HuH-7 (cell line): Measurements from ENCODE around the gene CGB8.
"Not testable (repeated sequence)": the region's sequence is repeated elsewhere in the genome, so short reads cannot be mapped to it uniquely, and the experiment has no call there.

ENCODE experiments used
- DNase-seq: peaks from one replicate; pipeline ENCODE4 v3.0.0; 2011; ENCODE audit warnings: low spot score

CGB8 gene

GRCh38 chr19:49064768-49065611 is 16.1 kb upstream of the CGB8 start, which contains the start of gene NTF4:
Gene NTF4, minus strand, starts transcription at chr19:49064818. Its CDS starts 2,821 bp downstream, at chr19:49061997.
- DNase-seq, result peak; percentile 79

- DNase-seq, result no peak
These were observed 15.2 kb upstream of the CGB8 start for GRCh38 chr19:49064029-49064629.

- no peak for DNase-seq
These were observed 12.5 kb upstream of the CGB8 start for GRCh38 chr19:49061445-49061844.

DNA sequence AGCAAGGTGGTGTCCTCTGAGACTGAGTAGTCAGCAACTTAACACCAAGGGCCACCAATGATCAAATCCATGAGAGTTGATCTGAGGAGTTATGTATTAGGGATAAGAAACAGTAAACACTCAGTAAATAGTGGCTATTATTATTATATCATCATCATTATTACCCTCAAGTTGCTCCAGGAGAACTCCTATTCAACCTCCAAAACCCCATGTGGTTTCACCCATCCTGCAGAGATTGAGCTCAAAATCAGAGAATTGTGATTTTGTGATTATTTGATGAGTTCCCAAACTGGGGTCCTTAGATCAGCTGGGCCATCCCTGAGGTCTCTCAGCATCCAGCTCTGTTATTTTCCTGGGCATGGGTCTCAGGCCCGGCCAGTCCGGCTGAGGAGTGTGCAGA is 12.1 kb upstream of the CGB8 start:
- no peak for DNase-seq

DNA sequence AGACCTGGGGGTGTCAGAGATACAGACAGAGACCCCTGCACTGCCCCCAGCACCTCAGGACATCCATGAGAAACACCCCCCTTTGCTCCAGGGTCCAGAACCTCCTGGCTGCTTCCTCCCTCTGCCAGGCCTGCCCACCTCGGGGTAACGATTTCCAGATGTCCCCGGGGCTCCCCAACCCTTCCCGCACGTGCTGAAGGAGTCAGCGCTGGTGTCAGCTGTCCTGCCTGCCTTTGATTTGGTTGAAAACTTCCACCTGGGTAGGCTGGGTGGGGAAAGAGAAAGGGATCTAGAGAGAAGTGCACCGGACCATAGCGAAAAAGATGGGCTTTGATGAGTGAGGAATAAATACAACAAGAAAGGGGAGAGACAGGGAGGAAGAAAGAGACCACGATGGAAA is 10.1 kb upstream of the CGB8 start:
- no peak for DNase-seq

- DNase-seq, result no peak
These were observed 9.7 kb upstream of the CGB8 start for GRCh38 chr19:49058562-49058961.

- DNase-seq, result peak; percentile 85
These were observed 8.8 kb upstream of the CGB8 start, which contains the start of gene CGB7 for GRCh38 chr19:49057636-49058234. Gene CGB7, minus strand, starts transcription at chr19:49057749. Its CDS starts 2,374 bp downstream, at chr19:49055375.

- not testable (repeated sequence) for DNase-seq
These were observed 8.1 kb upstream of the CGB8 start for GRCh38 chr19:49056902-49057596.

DNA sequence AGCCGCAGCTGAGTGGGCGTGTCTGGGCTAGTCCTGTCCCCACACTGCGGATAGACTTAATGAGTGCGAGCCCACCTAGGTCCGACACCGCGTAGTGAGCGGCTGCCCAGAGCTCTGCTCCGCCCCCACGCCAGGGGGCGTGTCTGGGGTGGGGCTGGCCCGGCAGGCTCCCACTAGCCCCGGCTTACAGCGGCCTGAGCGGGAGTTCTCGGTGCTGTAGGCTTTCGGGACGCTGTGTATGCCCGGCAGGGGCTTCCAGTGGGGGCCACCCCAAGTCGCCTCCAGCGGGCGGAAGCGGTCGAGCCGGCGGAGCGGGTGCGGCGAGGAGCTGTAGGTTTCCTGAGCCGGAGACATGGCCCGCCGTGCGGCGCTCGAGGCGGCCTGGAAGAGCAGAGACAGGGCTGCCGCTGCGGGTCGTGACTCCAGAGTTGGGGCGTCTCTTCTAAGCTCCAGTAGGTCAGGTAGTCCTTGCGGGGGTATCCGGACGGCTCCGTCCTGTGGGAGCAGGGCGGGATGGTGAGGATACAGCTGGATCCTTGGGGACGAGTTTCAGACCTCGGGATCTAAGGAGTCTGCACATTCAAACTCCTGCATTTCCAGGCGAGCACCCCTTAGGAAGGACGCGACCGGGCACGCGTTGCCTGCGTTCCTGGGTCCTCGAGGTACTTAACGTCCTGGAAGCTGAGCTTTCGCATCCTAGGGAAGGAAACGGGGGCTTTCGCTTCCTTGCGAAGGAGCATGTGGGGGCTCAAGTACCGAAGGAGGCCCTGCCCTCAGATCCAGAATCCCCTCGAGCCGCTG is 7.4 kb upstream of the CGB8 start:
- peak; percentile 95 for DNase-seq

DNA sequence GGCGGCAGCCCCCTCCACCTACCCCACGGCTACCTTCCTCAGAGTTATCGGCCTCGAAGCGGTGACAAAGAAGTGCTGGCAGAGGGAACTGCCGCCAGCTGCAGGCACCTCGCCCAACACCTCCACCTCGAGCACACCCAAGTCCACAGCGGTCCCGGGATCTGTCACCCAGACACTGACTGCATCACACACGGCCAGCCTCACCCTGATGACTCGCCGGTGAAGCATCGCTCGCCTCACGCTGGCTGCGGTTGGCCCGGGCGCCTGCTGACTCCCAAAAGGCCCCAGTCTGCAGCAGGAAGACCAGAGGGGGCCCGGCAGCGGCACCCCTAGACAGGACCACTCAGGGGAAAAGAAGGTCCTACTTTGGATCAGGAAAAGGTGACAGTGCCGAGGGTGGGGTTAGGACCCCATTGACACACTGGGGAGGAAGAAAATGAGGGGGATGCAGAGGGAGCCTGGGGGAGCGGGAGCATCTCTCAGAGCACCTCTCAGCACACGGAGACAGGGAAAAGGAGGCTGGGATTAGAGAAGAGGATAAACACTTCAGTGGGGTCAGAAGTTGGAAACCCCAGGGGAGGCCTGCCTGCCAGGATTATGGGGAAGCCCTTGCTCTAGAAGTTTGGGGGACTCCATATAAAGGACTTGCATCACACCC is 1.6 kb upstream of the CGB8 start:
- DNase-seq, result not testable (repeated sequence)

DNA sequence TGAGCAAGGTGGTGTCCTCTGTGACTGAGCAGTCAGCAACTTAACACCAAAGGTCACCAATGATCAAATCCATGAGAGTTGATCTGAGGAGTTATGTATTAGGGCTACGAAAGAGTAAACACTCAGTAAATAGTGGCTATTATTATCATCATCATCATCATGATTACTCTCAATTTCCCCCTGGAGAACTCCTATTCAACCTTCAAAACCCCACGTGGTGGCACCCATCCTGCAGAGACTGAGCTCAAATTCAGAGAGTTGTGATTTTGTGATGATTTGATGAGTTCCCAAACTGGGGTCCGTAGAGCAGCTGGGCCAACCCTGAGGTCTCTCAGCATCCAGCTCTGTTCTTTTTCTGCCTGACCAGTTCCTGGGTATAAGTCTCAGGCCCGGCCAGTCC is 923 bp upstream of the CGB8 start:
- DNase-seq, result not testable (repeated sequence)

- not testable (repeated sequence) for DNase-seq
These were observed 5.4 kb downstream of the CGB8 start, which contains the start of gene CGB5 for GRCh38 chr19:49043548-49043947. Gene CGB5, plus strand, starts transcription at chr19:49043848. Its CDS starts 362 bp downstream, at chr19:49044210.

GRCh38 chr19:49042666-49043065 is 6.2 kb downstream of the CGB8 start:
- not testable (repeated sequence) for DNase-seq

DNA sequence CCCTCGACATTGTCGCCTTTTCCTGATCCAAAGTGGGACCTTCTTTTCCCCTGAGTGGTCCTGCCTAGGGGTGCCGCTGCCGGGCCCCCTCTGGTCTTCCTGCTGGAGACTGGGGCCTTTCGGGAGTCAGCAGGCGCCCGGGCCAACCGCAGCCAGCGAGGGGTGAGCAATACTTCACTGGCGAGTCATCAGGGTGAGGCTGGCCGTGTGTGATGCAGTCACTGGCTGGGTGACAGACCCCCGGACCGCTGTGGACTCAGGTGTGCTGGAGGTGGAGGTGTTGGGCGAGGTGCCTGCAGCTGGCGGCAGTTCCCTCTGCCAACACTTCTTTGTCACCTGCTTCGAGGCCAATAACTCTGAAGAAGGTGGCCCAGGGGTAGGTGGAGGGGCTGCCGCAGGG is 6.7 kb downstream of the CGB8 start:
- DNase-seq, result no peak

GRCh38 chr19:49039736-49040135 is 9.2 kb downstream of the CGB8 start:
- not testable (repeated sequence) for DNase-seq

- not testable (repeated sequence) for DNase-seq
These were observed 10.2 kb downstream of the CGB8 start for GRCh38 chr19:49038557-49039276.

DNA sequence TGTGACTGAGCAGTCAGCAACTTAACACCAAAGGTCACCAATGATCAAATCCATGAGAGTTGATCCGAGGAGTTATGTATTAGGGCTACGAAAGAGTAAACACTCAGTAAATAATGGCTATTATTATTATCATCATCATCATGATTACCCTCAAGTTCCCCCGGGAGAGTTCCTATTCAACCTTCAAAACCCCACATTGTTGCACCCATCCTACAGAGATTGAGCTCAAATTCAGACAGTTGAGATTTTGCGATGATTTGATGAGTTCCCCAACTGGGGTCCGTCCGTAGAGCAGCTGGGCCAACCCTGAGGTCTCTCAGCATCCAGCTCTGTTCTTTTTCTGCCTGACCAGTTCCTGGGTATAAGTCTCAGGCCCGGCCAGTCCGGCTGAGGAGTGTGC is 10.8 kb downstream of the CGB8 start:
- not testable (repeated sequence) for DNase-seq

GRCh38 chr19:49036815-49037214 is 12.1 kb downstream of the CGB8 start, which contains the start of gene CGB1:
Gene CGB1, minus strand, starts transcription at chr19:49036895. Its CDS starts 184 bp downstream, at chr19:49036711.
- peak; percentile 81 for DNase-seq

- DNase-seq, result peak; percentile 64
These were observed 17.1 kb downstream of the CGB8 start, which contains the start of gene CGB2 for GRCh38 chr19:49031642-49032301. Gene CGB2, plus strand, starts transcription at chr19:49031890. Its CDS starts 206 bp downstream, at chr19:49032096.
